Kidney epithelial cell (primary cell): ENCODE measurements around the gene CERS5. TPM values are rescaled to one million over a fixed set of nuclear protein-coding genes. Genes with fewer than 3 reads are reported as not detected.

Source experiments
- DNase-seq: peaks from one replicate; pipeline ENCODE4 v3.0.0-alpha.2; 2010; ENCODE audit warnings: low read depth
- H3K27me3 ChIP-seq: 2 replicates; pipeline ENCODE4 v1.6.0; 2011; ENCODE audit warnings: low read length; ENCODE audit not compliant: control insufficient read depth, insufficient read depth
- H3K36me3 ChIP-seq: 2 replicates; pipeline ENCODE4 v1.5.1; 2011; ENCODE audit warnings: low read length; ENCODE audit not compliant: control insufficient read depth, insufficient read depth
- H3K4me3 ChIP-seq: 2 replicates; pipeline ENCODE4 v1.5.1; 2011; ENCODE audit warnings: low read depth, mild to moderate bottlenecking, control low read depth, low read length
- CTCF ChIP-seq: IDR thresholded peaks from 2 replicates; pipeline ENCODE4 v1.5.1; 2011; ENCODE audit warnings: mild to moderate bottlenecking, moderate library complexity, low read length, control low read depth, inconsistent platforms; ENCODE audit not compliant: insufficient read depth, poor library complexity, severe bottlenecking
- total RNA-seq: library from RNA; depleted of rRNA; stranded (reverse); fragments of >200 nt; gene quantifications from 2 replicates; pipeline ENCODE4 v1.2.3, GENCODE V29; 2015

The CERS5 gene
- total RNA-seq, 1 donor from 2014 or later: 40.9 TPM

- no peaks in the 10 kb centered on the region for H3K27me3 ChIP-seq
- no peak for TF ChIP-seq CTCF
- H3K4me3 ChIP-seq: no peak overlapping the region
- H3K36me3 ChIP-seq: no peaks in the 10 kb centered on the region
- no peak for DNase-seq
Observed at GRCh38 chr12:50192236-50192635, 25.1 kb upstream of the CERS5 start.

- DNase-seq: no peak
- Histone ChIP-seq H3K4me3 (no peak overlapping the region), H3K27me3 (no peaks in the 10 kb centered on the region), H3K36me3 (no peaks in the 10 kb centered on the region)
- no peak for TF ChIP-seq CTCF
Observed at GRCh38 chr12:50190859-50191258, 23.7 kb upstream of the CERS5 start.

- DNase-seq: no peak
- Histone ChIP-seq H3K36me3 (no peaks in the 10 kb centered on the region), H3K27me3 (no peaks in the 10 kb centered on the region), H3K4me3 (no peak overlapping the region)
- TF ChIP-seq CTCF: no peak
Observed at GRCh38 chr12:50188875-50189575, 21.9 kb upstream of the CERS5 start.

GRCh38 chr12:50188241-50188781 is 21.1 kb upstream of the CERS5 start:
- no peak for TF ChIP-seq CTCF
- DNase-seq: no peak
- no peaks in the 10 kb centered on the region for H3K27me3 ChIP-seq
- no peak overlapping the region for H3K4me3 ChIP-seq
- H3K36me3 ChIP-seq: no peaks in the 10 kb centered on the region

- TF ChIP-seq CTCF: no peak
- Histone ChIP-seq H3K36me3 (no peaks in the 10 kb centered on the region), H3K27me3 (no peaks in the 10 kb centered on the region), H3K4me3 (no peak overlapping the region)
- DNase-seq: no peak
Observed at GRCh38 chr12:50187084-50187900, 20.1 kb upstream of the CERS5 start.
